HL-60 (cell line): Measurements from ENCODE around the gene SCUBE1.

Experiments
- DNase-seq, 2 experiments: peaks; one replicate each; pipeline ENCODE4 v3.0.0-alpha.2; 2010 to 2020; ENCODE audit warnings: low read depth in 1 of 2, low spot score in 1 of 2
- H3K27ac ChIP-seq: fragments of 250-450 bp; sonication (Bioruptor Pico); replicated peaks from 2 replicates; pipeline ENCODE4 v1.5.1; 2020; ENCODE audit warnings: mild to moderate bottlenecking, moderate library complexity
- H3K27me3 ChIP-seq: fragments of 250-450 bp; sonication (Bioruptor Pico); 2 replicates; pipeline ENCODE4 v1.5.1; 2021; ENCODE audit warnings: mild to moderate bottlenecking, moderate library complexity; ENCODE audit not compliant: insufficient read depth, poor library complexity, severe bottlenecking
- H3K4me3 ChIP-seq: replicated peaks from 2 replicates; pipeline ENCODE4 v1.5.1; 2011; ENCODE audit warnings: mild to moderate bottlenecking, control low read depth, low read length; ENCODE audit not compliant: insufficient read depth
- CTCF ChIP-seq: IDR thresholded peaks from one replicate; pipeline ENCODE4 v1.5.1; 2011; ENCODE audit warnings: low read length, control low read depth, inconsistent platforms; ENCODE audit not compliant: insufficient read depth
- GABPA ChIP-seq: IDR thresholded peaks from 2 replicates; pipeline ENCODE4 v1.6.1; 2012; ENCODE audit warnings: low read depth
- POLR2AphosphoS5 ChIP-seq: IDR thresholded peaks from 2 replicates; pipeline ENCODE4 v1.6.1; 2012; ENCODE audit warnings: low read depth
- REST ChIP-seq: IDR thresholded peaks from 2 replicates; pipeline ENCODE4 v1.6.1; 2012; ENCODE audit warnings: low read depth; ENCODE audit not compliant: insufficient replicate concordance
- SPI1 ChIP-seq: IDR thresholded peaks from 2 replicates; pipeline ENCODE4 v1.6.1; 2012; ENCODE audit warnings: low read depth, mild to moderate bottlenecking, borderline replicate concordance

SCUBE1 gene

GRCh38 chr22:43305806-43306205 lies 37.4 kb downstream of the SCUBE1 start:
- TF ChIP-seq SPI1 (no peak), POLR2AphosphoS5 (no peak), CTCF (no peak), GABPA (no peak), REST (no peak)
- no peak overlapping the region for H3K27ac ChIP-seq
- H3K4me3 ChIP-seq, result no peak overlapping the region
- H3K27me3 ChIP-seq, result no peaks in the 10 kb centered on the region
- no peak for DNase-seq

- no peak for TF ChIP-seq POLR2AphosphoS5
- TF ChIP-seq CTCF, result no peak
- no peak for TF ChIP-seq REST
- TF ChIP-seq SPI1, result no peak
- no peak for TF ChIP-seq GABPA
- H3K27ac ChIP-seq, result no peak overlapping the region
- no peak for DNase-seq
- no peak overlapping the region for H3K4me3 ChIP-seq
- no peaks in the 10 kb centered on the region for H3K27me3 ChIP-seq
Measured at GRCh38 chr22:43304831-43305590, 38.2 kb downstream of the SCUBE1 start.

- DNase-seq, result no peak
- no peaks in the 10 kb centered on the region for H3K27me3 ChIP-seq
- TF ChIP-seq REST (no peak), CTCF (no peak), SPI1 (no peak)
- no peak overlapping the region for H3K4me3 ChIP-seq
- no peak overlapping the region for H3K27ac ChIP-seq
Measured at GRCh38 chr22:43303751-43304150, 39.4 kb downstream of the SCUBE1 start.
